ENCODE data around the gene CA5B.
"Not testable (repeated sequence)": the region's sequence is repeated elsewhere in the genome, so short reads cannot be mapped to it uniquely, and the experiment has no call there.

CA5B gene

GRCh38 chrX:15749642-15750610 is 11.9 kb downstream of the CA5B start:
- no peak for DNase-seq

GRCh38 chrX:15750611-15751154 is 12.6 kb downstream of the CA5B start:
- no peak for DNase-seq

GRCh38 chrX:15751155-15751819 is 13.2 kb downstream of the CA5B start:
- DNase-seq = no peak

GRCh38 chrX:15755091-15755490 is 17.0 kb downstream of the CA5B start:
- DNase-seq = no peak

- DNase-seq = no peak
Measured at GRCh38 chrX:15758140-15758539, 20.1 kb downstream of the CA5B start.

GRCh38 chrX:15759886-15760285 is 21.8 kb downstream of the CA5B start:
- DNase-seq = not testable (repeated sequence)

GRCh38 chrX:15761564-15762191 is 23.6 kb downstream of the CA5B start:
- DNase-seq = peak; percentile 24

- no peak for DNase-seq
Measured at GRCh38 chrX:15769300-15769954, 31.4 kb downstream of the CA5B start.

- no peak for DNase-seq
Measured at GRCh38 chrX:15781961-15782699, 44.1 kb downstream of the CA5B start.

GRCh38 chrX:15785176-15785750 is 47.2 kb downstream of the CA5B start:
- DNase-seq = no peak

- DNase-seq = no peak
Measured at GRCh38 chrX:15786915-15787314, 48.8 kb downstream of the CA5B start.

GRCh38 chrX:15789979-15790768 is 52.1 kb downstream of the CA5B start, which contains the start of gene ZRSR2:
ZRSR2 (plus strand) TSS chrX:15790484; CDS start chrX:15790496, 12 bp downstream.
- peak; percentile 62 for DNase-seq

GRCh38 chrX:15790769-15791290 is 52.8 kb downstream of the CA5B start:
- DNase-seq = no peak

GRCh38 chrX:15797707-15798106 is 59.6 kb downstream of the CA5B start:
- DNase-seq = no peak

- DNase-seq = no peak
Measured at GRCh38 chrX:15804563-15804962, 66.5 kb downstream of the CA5B start.

- no peak for DNase-seq
Measured at GRCh38 chrX:15808254-15808653, 70.2 kb downstream of the CA5B start.

GRCh38 chrX:15812192-15812938 is 74.3 kb downstream of the CA5B start:
- no peak for DNase-seq

GRCh38 chrX:15813416-15813815 is 75.3 kb downstream of the CA5B start:
- DNase-seq = no peak

- DNase-seq = no peak
Measured at GRCh38 chrX:15814771-15815365, 76.8 kb downstream of the CA5B start.
